Right lobe of liver (tissue), 4 donors: Measurements from ENCODE around the gene MFNG.

ENCODE experiments used
- CTCF ChIP-seq, 4 donors: fragments of 200-600 bp in 3 of 4; fragments of 450-650 bp in 1 of 4; IDR thresholded peaks; one replicate each; pipeline versions ENCODE4 v1.5.1 to v1.8.0; 2016 to 2022; ENCODE audit warnings: antibody characterized with exemption in 4 of 4, mild to moderate bottlenecking in 2 of 4
- POLR2A ChIP-seq: fragments of 450-650 bp; IDR thresholded peaks from one replicate; pipeline ENCODE4 v1.6.1; 2017; ENCODE audit warnings: antibody characterized with exemption, mild to moderate bottlenecking
- donor health status: DM: no; HTN: no; CAD: no.
- donor health status: DM: no; HTN: no; CAD: no.
- donor health status: DM: no; HTN: yes; CAD: no.

- TF ChIP-seq POLR2A (no peak), CTCF (IDR thresholded peaks at IDR 0.05) (no peak)
Observed at GRCh38 chr22:37453696-37454095, 32.5 kb downstream of the MFNG start.
